GM12878 (cell line): ENCODE results near the gene NFATC2. TPM values are rescaled to one million over a fixed set of nuclear protein-coding genes. Genes with fewer than 3 reads are reported as not detected.

Source experiments
- ATAC-seq: fragments of 200-7000 bp; cut with Tn5 transposase; 3 replicates; pipeline ENCODE4 v1.9.1; 2020; ENCODE audit warnings: mild to moderate bottlenecking, moderate library complexity
- BruUV-seq: library from RNA; stranded (reverse); fragments of 400-500 nt; replicated peaks from 2 replicates; lab custom pipeline; 2021; lab: Mats Ljungman, UMichigan
- CTCF ChIA-PET: fragments of 300-600 bp; sonication (Branson Sonifier 250); formaldehyde crosslinking; extraction: SDS; loops from one replicate; lab custom pipeline; 2021; ENCODE audit warnings: inconsistent platforms; lab: Yijun Ruan, JAX
- POLR2A ChIA-PET: fragments of 350-600 bp; formaldehyde crosslinking; extraction: SDS; loops from one replicate; lab custom pipeline; 2021; ENCODE audit warnings: inconsistent platforms; lab: Charles Lee
- RAD21 ChIA-PET: fragments of 300-600 bp; sonication (Branson Sonifier 250); formaldehyde crosslinking; loops from one replicate; lab custom pipeline; 2023; ENCODE audit warnings: antibody characterized with exemption; ENCODE audit not compliant: unreplicated experiment; lab: Charles Lee
- SMC1A ChIA-PET: fragments of 300-600 bp; sonication (Branson Sonifier 250); formaldehyde crosslinking; loops from one replicate; lab custom pipeline; 2023; ENCODE audit not compliant: unreplicated experiment, uncharacterized antibody; lab: Charles Lee
- DNase-seq: peaks from one replicate; pipeline ENCODE4 v3.0.0-alpha.2; 2011; ENCODE audit warnings: low read depth, low spot score
- FAIRE-seq: peaks from 3 replicates; lab custom pipeline; 2011; peaks lifted over from hg19 to GRCh38; lab: Jason Lieb, UNC
- H2AFZ ChIP-seq: 2 replicates; pipeline ENCODE4 v1.6.0; 2011; ENCODE audit warnings: low read depth, low read length, control low read depth; ENCODE audit not compliant: control insufficient read depth
- H3K27ac ChIP-seq: 2 replicates; pipeline ENCODE4 v1.5.1; 2011; ENCODE audit warnings: control low read depth; ENCODE audit not compliant: control insufficient read depth, insufficient read depth
- H3K27me3 ChIP-seq, 2 experiments: replicated peaks in 1 of 2; 2 replicates each; pipeline versions ENCODE4 v1.6.0 to v1.6.1; 2011; ENCODE audit warnings: low read length in 1 of 2; ENCODE audit not compliant: control insufficient read depth in 2 of 2, insufficient read depth in 2 of 2
- H3K36me3 ChIP-seq, 2 experiments: 2 replicates each; pipeline ENCODE4 v1.5.1; 2011; ENCODE audit warnings: low read length in 1 of 2; ENCODE audit not compliant: control insufficient read depth in 2 of 2, insufficient read depth in 2 of 2
- H3K4me1 ChIP-seq: 2 replicates; pipeline ENCODE4 v1.6.1; 2011; ENCODE audit warnings: mild to moderate bottlenecking, low read length, moderate library complexity, mixed read lengths; ENCODE audit not compliant: control insufficient read depth, insufficient read depth
- H3K4me2 ChIP-seq: 2 replicates; pipeline ENCODE4 v1.6.0; 2011; ENCODE audit warnings: control low read depth; ENCODE audit not compliant: control insufficient read depth, insufficient read depth
- H3K4me3 ChIP-seq: fragments of 200-600 bp; sonication (generic); 2 replicates; pipeline ENCODE4 v1.5.1; 2016
- H3K79me2 ChIP-seq: 2 replicates; pipeline ENCODE4 v1.6.0; 2011; ENCODE audit warnings: low read length; ENCODE audit not compliant: control insufficient read depth, insufficient read depth
- H3K9ac ChIP-seq: 2 replicates; pipeline ENCODE4 v1.8.0; 2011; ENCODE audit warnings: low read length, control low read depth, mixed read lengths; ENCODE audit not compliant: control insufficient read depth, insufficient read depth
- H3K9me3 ChIP-seq: replicated peaks from 3 replicates; pipeline ENCODE4 v1.5.1; 2011; ENCODE audit warnings: mild to moderate bottlenecking, low read length; ENCODE audit not compliant: control insufficient read depth, insufficient read depth
- H4K20me1 ChIP-seq: 2 replicates; pipeline ENCODE4 v1.6.0; 2011; ENCODE audit not compliant: control insufficient read depth, insufficient read depth
- ATF2 ChIP-seq: IDR thresholded peaks from 2 replicates; pipeline ENCODE4 v1.6.1; 2012; ENCODE audit warnings: low read length, inconsistent platforms
- BACH1 ChIP-seq: fragments of 450-650 bp; IDR thresholded peaks from 2 replicates; pipeline ENCODE4 v1.6.1; 2017; ENCODE audit warnings: mild to moderate bottlenecking, borderline replicate concordance
- BCLAF1 ChIP-seq: fragments of 450-650 bp; IDR thresholded peaks from 2 replicates; pipeline ENCODE4 v1.6.1; 2017; ENCODE audit warnings: antibody characterized with exemption, mild to moderate bottlenecking, moderate library complexity
- CHD2 ChIP-seq: IDR thresholded peaks from 2 replicates; pipeline ENCODE4 v1.6.1; 2011; ENCODE audit warnings: low read depth, low read length, improper control_type of control experiment, borderline replicate concordance
- GABPA ChIP-seq: IDR thresholded peaks from 2 replicates; pipeline ENCODE4 v1.6.1; 2014; ENCODE audit warnings: antibody characterized with exemption, low read depth, mild to moderate bottlenecking, inconsistent platforms
- HSF1 ChIP-seq: fragments of 150-350 bp; IDR thresholded peaks from 2 replicates; pipeline ENCODE4 v1.6.1; 2014; ENCODE audit warnings: mild to moderate bottlenecking, low read depth, low read length
- LARP7 ChIP-seq: fragments of 450-650 bp; IDR thresholded peaks from 2 replicates; pipeline ENCODE4 v1.6.1; 2017; ENCODE audit warnings: mild to moderate bottlenecking
- MEF2B ChIP-seq: fragments of 450-650 bp; IDR thresholded peaks from 2 replicates; pipeline ENCODE4 v1.6.1; 2018; ENCODE audit warnings: mild to moderate bottlenecking, moderate library complexity; ENCODE audit not compliant: partially characterized antibody, poor library complexity, severe bottlenecking
- NFIC ChIP-seq: IDR thresholded peaks from 2 replicates; pipeline ENCODE4 v1.6.1; 2012; ENCODE audit warnings: low read depth, mild to moderate bottlenecking, inconsistent platforms, low read length, moderate library complexity
- NFYB ChIP-seq: IDR thresholded peaks from 2 replicates; pipeline ENCODE4 v1.6.1; 2011; ENCODE audit warnings: low read depth, mild to moderate bottlenecking, low read length, improper control_type of control experiment, moderate library complexity; ENCODE audit not compliant: insufficient read depth
- NRF1 ChIP-seq: conservative IDR thresholded peaks from 2 replicates; pipeline ENCODE4 v1.6.1; 2011; ENCODE audit warnings: mild to moderate bottlenecking, low read depth, low read length, improper control_type of control experiment
- RAD21 ChIP-seq: IDR thresholded peaks from 2 replicates; pipeline ENCODE4 v1.6.1; 2011; ENCODE audit warnings: mild to moderate bottlenecking, low read depth, low read length, moderate library complexity; ENCODE audit not compliant: insufficient read depth
- SUPT20H ChIP-seq: IDR thresholded peaks from 2 replicates; pipeline ENCODE4 v1.6.1; 2011; ENCODE audit warnings: low read depth, mild to moderate bottlenecking, low read length, moderate library complexity, borderline replicate concordance; ENCODE audit not compliant: control insufficient read depth
- TARDBP ChIP-seq: IDR thresholded peaks from 2 replicates; pipeline ENCODE4 v1.6.1; 2016; ENCODE audit warnings: borderline replicate concordance
- TCF7 ChIP-seq: IDR thresholded peaks from 2 replicates; pipeline ENCODE4 v1.6.1; 2014; ENCODE audit warnings: antibody characterized with exemption, borderline replicate concordance
- ZNF24 ChIP-seq: fragments of 450-650 bp; IDR thresholded peaks from 2 replicates; pipeline ENCODE4 v1.6.1; 2017; ENCODE audit warnings: antibody characterized with exemption, mild to moderate bottlenecking
- WGBS: methylation state at CpG from one replicate; pipeline ENCODE4 v1.1.6; 2016; ENCODE audit warnings: low lambda C conversion rate; ENCODE audit not compliant: insufficient replicate concordance, insufficient coverage; ENCODE audit errors: missing lambda C conversion rate; 5-methylcytosine and 5-hydroxymethylcytosine counted together
- in situ Hi-C: fragments of 300-500 bp; cut with MboI; formaldehyde crosslinking; loops from 9 replicates; pipeline ENCODE4 v1.14.3; 2018; ENCODE audit warnings: mixed read lengths
- intact Hi-C: fragments of 100-400 bp; cut with micrococcal nuclease; formaldehyde crosslinking; loops from one replicate; pipeline ENCODE4 v1.14.2; 2022; ENCODE audit not compliant: unreplicated experiment
- polyA plus RNA-seq, 11 experiments: library from polyadenylated mRNA; depleted of rRNA in 4 of 11; unstranded in 6 of 11; stranded (reverse) in 5 of 11; fragments of >200 nt; fragmentation: Nextera tagmentation in 4 of 11; fragmentation: Illumina TruSeq in 1 of 11; extraction: Ambion mirVana in 4 of 11; extraction: Trizol in 1 of 11; gene quantifications; 1 replicate in 1 of 11; 2 replicates in 10 of 11; pipeline versions ENCODE4 v1.2.1 to v1.2.3, GENCODE V29; 2011 to 2016; ENCODE audit warnings: inconsistent platforms in 2 of 11, missing spikeins in 2 of 11, low read depth in 1 of 11
- total RNA-seq, 4 experiments: library from RNA; depleted of rRNA in 3 of 4; stranded (reverse); fragments of >200 nt in 3 of 4; fragmentation: Illumina TruSeq in 1 of 4; extraction: Trizol in 1 of 4; gene quantifications; 2 replicates each; pipeline versions ENCODE4 v1.2.1 to v1.2.3, GENCODE V29; 2013 to 2021

NFATC2 gene
- total and polyA plus RNA-seq, 10 of the 15 experiments (the other 5 are each of a cell fraction or from before 2014, with no cell fraction given), result 3.3 to 20.0 (median 7.3) TPM

- Histone ChIP-seq H3K27ac (peak overlapping the region; percentile 82), H3K4me2 (peak overlapping the region; percentile 70), H2AFZ (peak overlapping the region; percentile 37), H3K27me3 (no peaks in the 10 kb centered on the region; a peak in 2 of 4 replicates), H3K4me1 (peaks cover 23% of the 10 kb centered on the region), H3K36me3 (no peaks in the 10 kb centered on the region), H3K79me2 (peaks cover 38% of the 10 kb centered on the region), H4K20me1 (no peaks in the 10 kb centered on the region), H3K9me3 (no peaks in the 10 kb centered on the region; the same call in 2 of the 3 replicates), H3K4me3 (peak overlapping the region; percentile 88), H3K9ac (peak overlapping the region; percentile 82)
- ATAC-seq, result peak; percentile 77
- in situ Hi-C loops (no loop called here), intact Hi-C loops (loop anchor here (1.0 to 5.0 kb wide), 5 partner anchors 54 to 159 kb away; no protein-coding TSS in a partner anchor)
- FAIRE-seq, result peak; percentile 18
- DNase-seq, result no peak
- POLR2A ChIA-PET, result interaction anchor here (0.7 to 1.9 kb wide), 6 partner anchors 13 to 141 kb away, joined by 3 to 6 read pairs (median 4); no protein-coding TSS in a partner anchor
- SMC1A ChIA-PET, result interaction anchor here (0.6 to 3.7 kb wide), 13 partner anchors 13 to 156 kb away, joined by 3 to 20 read pairs (median 4); no protein-coding TSS in a partner anchor
- CTCF ChIA-PET, result interaction anchor here (0.7 to 6.9 kb wide), 10 partner anchors 28 to 168 kb away, joined by 3 to 28 read pairs (median 5); no protein-coding TSS in a partner anchor
- no TSS peak for BruUV-seq
- RAD21 ChIA-PET, result interaction anchor here (0.6 to 4.7 kb wide), 15 partner anchors 10 to 155 kb away, joined by 3 to 22 read pairs (median 3); no protein-coding TSS in a partner anchor
- WGBS, result 16% methylated on average over 12 of the region's 13 CpGs
- TF ChIP-seq ZNF24 (no peak), RAD21 (no peak), HSF1 (no peak), NRF1 (no peak), MEF2B (no peak), SUPT20H (no peak), BACH1 (0 out of 2 replicates have a peak, but pooled peaks have one; percentile 10), NFIC (no peak), BCLAF1 (no peak), TCF7 (no peak), LARP7 (no peak), GABPA (no peak), NFYB (peak; percentile 71), TARDBP (no peak), CHD2 (peak; percentile 61; the same call in 1 of the 2 replicates), ATF2 (no peak)
These were observed 1.1 kb downstream of the NFATC2 start for GRCh38 chr20:51541189-51542032.
